ENCODE results near the gene THAP4. TPM values are rescaled to one million over a fixed set of nuclear protein-coding genes. Genes with fewer than 3 reads are reported as not detected.

THAP4 gene
- total and polyA plus RNA-seq, 8 donors, result 36.3 to 48.4 (median 42.2) TPM

DNA sequence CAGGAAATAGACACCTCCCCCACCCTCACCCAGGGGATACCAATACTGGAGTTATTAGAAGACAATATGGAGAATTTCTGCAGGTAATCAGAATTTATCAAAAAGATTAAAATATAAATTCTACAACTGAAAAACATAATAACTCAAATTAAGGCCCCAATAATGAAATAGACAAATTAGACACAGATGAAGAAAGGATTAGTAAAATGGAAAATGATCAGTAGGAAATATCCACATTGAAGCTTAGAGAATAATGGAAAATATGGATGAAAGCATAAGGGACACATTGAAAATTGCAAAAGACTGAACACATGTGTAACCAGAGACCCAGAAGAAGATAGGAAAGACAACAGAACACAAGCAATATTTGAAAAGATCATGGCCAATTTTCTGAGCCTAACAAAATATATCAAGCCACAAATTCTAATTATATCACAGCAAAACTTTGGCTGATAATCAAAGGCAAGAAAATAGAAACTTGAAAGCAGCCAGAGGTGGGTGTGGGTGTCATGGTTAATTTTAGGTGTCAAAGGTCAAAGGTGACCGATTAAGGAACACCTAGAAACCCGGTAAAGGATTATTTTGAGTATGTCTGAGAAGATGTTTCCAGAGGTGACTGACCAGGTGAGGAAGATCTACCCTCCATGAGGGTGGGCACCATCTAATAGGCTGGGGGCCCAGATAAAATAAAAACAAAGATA lies 50.2 kb downstream of the THAP4 start:
- H3K4me1 ChIP-seq, result no peaks in the 10 kb centered on the region
- no peaks in the 10 kb centered on the region for H3K27me3 ChIP-seq
- H3K9me3 ChIP-seq, result peaks cover 0 to 50% of the 10 kb centered on the region in 2 donors
- no peak for ATAC-seq
- H3K36me3 ChIP-seq, result peaks cover 0 to 73% of the 10 kb centered on the region in 2 donors
- H3K4me3 ChIP-seq, result no peak overlapping the region
- intact Hi-C loops (cut with DNase I), result no loop called here
- no peak overlapping the region for H3K27ac ChIP-seq
- no peak for DNase-seq
- TF ChIP-seq, protein P1, sequence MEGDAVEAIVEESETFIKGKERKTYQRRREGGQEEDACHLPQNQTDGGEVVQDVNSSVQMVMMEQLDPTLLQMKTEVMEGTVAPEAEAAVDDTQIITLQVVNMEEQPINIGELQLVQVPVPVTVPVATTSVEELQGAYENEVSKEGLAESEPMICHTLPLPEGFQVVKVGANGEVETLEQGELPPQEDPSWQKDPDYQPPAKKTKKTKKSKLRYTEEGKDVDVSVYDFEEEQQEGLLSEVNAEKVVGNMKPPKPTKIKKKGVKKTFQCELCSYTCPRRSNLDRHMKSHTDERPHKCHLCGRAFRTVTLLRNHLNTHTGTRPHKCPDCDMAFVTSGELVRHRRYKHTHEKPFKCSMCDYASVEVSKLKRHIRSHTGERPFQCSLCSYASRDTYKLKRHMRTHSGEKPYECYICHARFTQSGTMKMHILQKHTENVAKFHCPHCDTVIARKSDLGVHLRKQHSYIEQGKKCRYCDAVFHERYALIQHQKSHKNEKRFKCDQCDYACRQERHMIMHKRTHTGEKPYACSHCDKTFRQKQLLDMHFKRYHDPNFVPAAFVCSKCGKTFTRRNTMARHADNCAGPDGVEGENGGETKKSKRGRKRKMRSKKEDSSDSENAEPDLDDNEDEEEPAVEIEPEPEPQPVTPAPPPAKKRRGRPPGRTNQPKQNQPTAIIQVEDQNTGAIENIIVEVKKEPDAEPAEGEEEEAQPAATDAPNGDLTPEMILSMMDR (IDR thresholded peaks at IDR 0.05), result no peak

DNA sequence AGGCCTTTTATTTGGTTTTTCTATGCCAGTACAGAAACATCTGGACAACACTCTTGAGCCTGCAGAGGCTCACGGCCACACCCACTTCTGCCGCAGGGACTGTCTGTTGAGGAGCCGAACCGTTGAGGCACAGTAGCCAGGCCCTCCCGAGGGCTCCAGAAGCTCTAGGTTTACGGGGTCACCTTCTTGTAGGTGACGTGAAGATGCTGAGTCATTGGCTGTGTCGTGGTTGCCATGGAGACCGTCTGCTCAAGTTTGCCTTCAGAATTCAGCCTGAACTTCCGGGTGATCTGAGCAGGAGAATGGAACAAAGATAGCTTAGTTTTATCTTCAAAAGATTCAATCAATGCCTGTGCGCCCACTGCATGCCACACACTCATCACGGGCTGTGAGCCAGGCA lies 52.5 kb downstream of the THAP4 start:
- Histone ChIP-seq H3K4me1 (no peaks in the 10 kb centered on the region), H3K27me3 (no peaks in the 10 kb centered on the region), H3K4me3 (no peak overlapping the region), H3K36me3 (peaks cover 0 to 72% of the 10 kb centered on the region in 2 donors), H3K27ac (no peak overlapping the region), H3K9me3 (peaks cover 0 to 50% of the 10 kb centered on the region in 2 donors)
- ATAC-seq (no peak), DNase-seq (no peak)
- TF ChIP-seq, protein P1 (IDR thresholded peaks at IDR 0.05), result no peak
- intact Hi-C loops (cut with DNase I), result no loop called here

DNA sequence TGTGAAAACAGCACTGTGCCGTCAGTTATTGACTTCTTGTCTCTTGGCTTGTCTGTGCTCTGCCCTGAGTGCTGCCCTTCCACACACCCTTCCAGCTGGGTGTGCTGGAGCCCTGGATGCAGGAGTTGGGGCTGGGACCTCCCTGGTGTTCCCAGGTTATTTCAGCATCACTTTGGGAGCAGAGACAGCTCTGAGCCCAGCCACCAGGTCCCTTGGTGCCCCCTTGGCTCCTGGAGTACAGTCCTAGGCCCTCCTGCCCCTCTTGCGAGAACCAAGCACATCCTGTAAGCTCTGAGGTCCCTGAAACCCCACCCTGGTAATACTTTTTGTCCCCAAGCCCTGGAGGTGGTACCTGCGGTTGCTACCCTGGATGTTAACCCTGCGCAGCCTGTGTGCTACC lies 54.2 kb downstream of the THAP4 start:
- H3K9me3 ChIP-seq, result peaks cover 0 to 39% of the 10 kb centered on the region in 2 donors
- no peaks in the 10 kb centered on the region for H3K27me3 ChIP-seq
- DNase-seq (no peak), ATAC-seq (no peak)
- no peak overlapping the region for H3K4me3 ChIP-seq
- intact Hi-C loops (cut with DNase I), result no loop called here
- no peak overlapping the region for H3K27ac ChIP-seq
- H3K4me1 ChIP-seq, result no peaks in the 10 kb centered on the region
- peaks cover 0 to 58% of the 10 kb centered on the region in 2 donors for H3K36me3 ChIP-seq
- TF ChIP-seq, protein P1 (IDR thresholded peaks at IDR 0.05), result no peak

DNA sequence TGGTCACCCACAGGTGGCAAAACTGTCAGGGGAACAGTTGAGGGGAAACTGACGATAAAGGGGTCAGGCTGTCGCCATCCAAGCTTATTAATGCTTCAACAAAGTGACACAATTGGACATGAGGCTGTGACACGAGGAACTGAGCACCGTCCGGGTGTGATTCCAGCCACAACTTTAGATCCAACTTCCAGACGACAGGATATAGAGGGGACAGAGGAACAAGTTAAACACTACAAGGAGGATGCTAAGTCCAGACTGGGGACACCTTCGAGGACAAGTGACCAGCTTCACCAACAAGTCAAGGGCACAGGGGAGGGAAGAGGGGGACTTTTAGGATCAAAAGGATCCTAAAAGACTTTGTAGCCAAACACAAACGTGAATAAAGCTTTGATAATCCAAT lies 54.6 kb downstream of the THAP4 start:
- peaks cover 0 to 55% of the 10 kb centered on the region in 2 donors for H3K36me3 ChIP-seq

DNA sequence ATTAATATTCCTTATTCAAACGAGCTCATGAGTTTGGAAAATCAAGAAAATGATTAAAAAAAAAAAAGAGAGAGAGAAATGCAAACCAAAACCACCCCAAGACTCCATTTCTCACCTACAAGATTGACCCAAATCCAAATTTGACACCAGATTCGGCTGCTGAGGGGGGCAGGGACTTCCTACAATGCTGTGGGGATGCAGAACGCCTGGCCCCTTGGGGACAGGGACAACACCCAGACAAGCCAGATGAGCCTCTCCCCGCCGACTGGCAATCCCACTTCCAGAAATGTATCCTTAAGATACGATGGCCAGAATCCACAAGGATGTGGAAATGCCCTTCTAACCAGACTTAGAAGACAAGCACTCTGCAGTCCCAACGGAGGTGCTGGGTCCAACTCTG lies 57.7 kb downstream of the THAP4 start:
- no peak overlapping the region for H3K4me3 ChIP-seq
- DNase-seq (no peak), ATAC-seq (no peak)
- intact Hi-C loops (cut with DNase I), result no loop called here
- H3K27me3 ChIP-seq, result no peaks in the 10 kb centered on the region
- no peak overlapping the region for H3K27ac ChIP-seq
- H3K36me3 ChIP-seq, result peaks cover 0 to 35% of the 10 kb centered on the region in 2 donors
- TF ChIP-seq, protein P1 (IDR thresholded peaks at IDR 0.05), result no peak
- H3K4me1 ChIP-seq, result peaks cover 0 to 4% of the 10 kb centered on the region in 2 donors
- H3K9me3 ChIP-seq, result peaks cover 0 to 6% of the 10 kb centered on the region in 2 donors

More for the DNA sequence above, 54.6 kb downstream of the THAP4 start:
- intact Hi-C loops (cut with DNase I), result no loop called here
- no peak for DNase-seq
- no peak overlapping the region for H3K4me3 ChIP-seq
- H3K27ac ChIP-seq, result no peak overlapping the region
- peaks cover 0 to 3% of the 10 kb centered on the region in 2 donors for H3K4me1 ChIP-seq
- peaks cover 0 to 34% of the 10 kb centered on the region in 2 donors for H3K9me3 ChIP-seq
- TF ChIP-seq, protein P1 (IDR thresholded peaks at IDR 0.05), result no peak
- no peaks in the 10 kb centered on the region for H3K27me3 ChIP-seq
- ATAC-seq, result no peak
